Activated CD8-positive, alpha-beta T cell treated with anti-CD3 and anti-CD28 coated beads for 36 hours (primary cell): ENCODE results near the gene KRT15. TPM values are rescaled to one million over a fixed set of nuclear protein-coding genes. Genes with fewer than 3 reads are reported as not detected.

Experiments
- ATAC-seq: fragments of 200-7000 bp; cut with Tn5 transposase; one replicate; pipeline ENCODE4 v1.10.0; 2021; ENCODE audit warnings: mild to moderate bottlenecking, moderate library complexity
- CTCF ChIA-PET: fragments of 350-600 bp; sonication (Branson Sonifier 250); formaldehyde crosslinking; loops from one replicate; lab custom pipeline; 2021; ENCODE audit warnings: antibody characterized with exemption; lab: Charles Lee
- POLR2A ChIA-PET: fragments of 350-600 bp; sonication (Branson Sonifier 250); formaldehyde crosslinking; loops from one replicate; lab custom pipeline; 2021; ENCODE audit warnings: antibody characterized with exemption; lab: Charles Lee
- DNase-seq: peaks from one replicate; pipeline ENCODE4 v3.0.0-alpha.2; 2020
- H3K27ac Mint-ChIP-seq: one replicate; pipeline ENCODE4 v1.8.0; 2021; ENCODE audit warnings: mild to moderate bottlenecking, mixed read lengths
- H3K27me3 Mint-ChIP-seq: one replicate; pipeline ENCODE4 v1.8.0; 2021; ENCODE audit warnings: mixed read lengths
- H3K36me3 Mint-ChIP-seq: one replicate; pipeline ENCODE4 v1.8.0; 2021; ENCODE audit warnings: low read depth, mixed read lengths
- H3K4me1 Mint-ChIP-seq: one replicate; pipeline ENCODE4 v1.8.0; 2021; ENCODE audit warnings: low read depth, mixed read lengths
- H3K4me3 Mint-ChIP-seq: one replicate; pipeline ENCODE4 v1.8.0; 2021; ENCODE audit warnings: mild to moderate bottlenecking, moderate library complexity, mixed read lengths
- H3K9me3 Mint-ChIP-seq: one replicate; pipeline ENCODE4 v1.8.0; 2021; ENCODE audit warnings: mixed read lengths
- CTCF ChIP-seq: fragments of 200-600 bp; IDR thresholded peaks from one replicate; pipeline ENCODE4 v1.8.0; 2022; ENCODE audit warnings: antibody characterized with exemption, mild to moderate bottlenecking
- intact Hi-C: fragments of 100-400 bp; cut with micrococcal nuclease; formaldehyde crosslinking; loops from one replicate; pipeline ENCODE4 v1.10.0; 2022
- total RNA-seq, 2 experiments: library from RNA; stranded (reverse); gene quantifications; one replicate each; pipeline ENCODE4 v1.2.3, GENCODE V29; 2021

The KRT15 gene
- total RNA-seq, 2 experiments from 2014 or later: not detected

GRCh38 chr17:41490000-41490990 is 28.4 kb downstream of the KRT15 start:
- no peaks in the 10 kb centered on the region for H3K9me3 Mint-ChIP-seq
- ChIA-PET CTCF (interaction anchor here (1.5 to 3.6 kb wide), 3 partner anchors 58 to 172 kb away, joined by 5 to 13 read pairs (median 7); no protein-coding TSS in a partner anchor), POLR2A (interaction anchor here (1.1 kb wide), 1 partner anchor 23 kb away, joined by 3 read pairs; the partner anchor contains the start of gene KRT32)
- no peak overlapping the region for H3K27ac Mint-ChIP-seq
- DNase-seq: no peak
- no peak for TF ChIP-seq CTCF
- no peak overlapping the region for H3K4me3 Mint-ChIP-seq
- intact Hi-C loops: no loop called here
- H3K36me3 Mint-ChIP-seq: no peaks in the 10 kb centered on the region
- ATAC-seq: no peak
- H3K4me1 Mint-ChIP-seq: peaks cover 2% of the 10 kb centered on the region
- no peaks in the 10 kb centered on the region for H3K27me3 Mint-ChIP-seq

GRCh38 chr17:41489531-41489930 is 29.2 kb downstream of the KRT15 start, which contains the start of gene KRT36:
Gene KRT36 (minus strand): TSS chr17:41489910. CDS start chr17:41489864, 46 bp downstream.
- no peaks in the 10 kb centered on the region for H3K36me3 Mint-ChIP-seq
- ATAC-seq (no peak), DNase-seq (no peak)
- H3K27ac Mint-ChIP-seq: no peak within 1 kb of the TSS
- ChIA-PET POLR2A (no interaction called here), CTCF (interaction anchor here (3.6 kb wide), 2 partner anchors 159 to 173 kb away, joined by 13 to 14 read pairs; no protein-coding TSS in a partner anchor)
- H3K4me1 Mint-ChIP-seq: peaks cover 2% of the 10 kb centered on the region
- H3K27me3 Mint-ChIP-seq: peaks cover 2% of the 10 kb centered on the region
- no peak within 1 kb of the TSS for H3K4me3 Mint-ChIP-seq
- H3K9me3 Mint-ChIP-seq: no peaks in the 10 kb centered on the region
- no peak for TF ChIP-seq CTCF
- intact Hi-C loops: no loop called here

GRCh38 chr17:41486809-41487530 is 31.7 kb downstream of the KRT15 start:
- Mint-ChIP-seq H3K27me3 (peaks cover 2% of the 10 kb centered on the region), H3K4me3 (no peak overlapping the region), H3K36me3 (no peaks in the 10 kb centered on the region), H3K27ac (no peak overlapping the region), H3K4me1 (peaks cover 2% of the 10 kb centered on the region), H3K9me3 (no peaks in the 10 kb centered on the region)
- intact Hi-C loops: no loop called here
- peak; percentile 56 for TF ChIP-seq CTCF
- DNase-seq (peak; percentile 61), ATAC-seq (no peak)
- CTCF ChIA-PET: interaction anchor here (1.1 to 3.6 kb wide), 7 partner anchors 9 to 176 kb away, joined by 3 to 14 read pairs (median 9); no protein-coding TSS in a partner anchor
- POLR2A ChIA-PET: no interaction called here

- no peaks in the 10 kb centered on the region for H3K9me3 Mint-ChIP-seq
- no peak for ATAC-seq
- peaks cover 2% of the 10 kb centered on the region for H3K27me3 Mint-ChIP-seq
- ChIA-PET POLR2A (no interaction called here), CTCF (interaction anchor here (1.1 to 3.6 kb wide), 6 partner anchors 10 to 177 kb away, joined by 3 to 14 read pairs (median 8); no protein-coding TSS in a partner anchor)
- no peak overlapping the region for H3K4me3 Mint-ChIP-seq
- no peak for TF ChIP-seq CTCF
- intact Hi-C loops: no loop called here
- no peak overlapping the region for H3K27ac Mint-ChIP-seq
- H3K36me3 Mint-ChIP-seq: no peaks in the 10 kb centered on the region
- peaks cover 2% of the 10 kb centered on the region for H3K4me1 Mint-ChIP-seq
- DNase-seq: no peak
Observed at GRCh38 chr17:41486316-41486715, 32.4 kb downstream of the KRT15 start.
